B cell (primary cell): ENCODE results near the gene TMEM220. TPM values are rescaled to one million over a fixed set of nuclear protein-coding genes. Genes with fewer than 3 reads are reported as not detected.

Experiments used
- ATAC-seq: fragments of 200-7000 bp; cut with Tn5 transposase; one replicate; pipeline ENCODE4 v1.10.0; 2021; ENCODE audit warnings: low read depth, mild to moderate bottlenecking, moderate number of reproducible peaks, moderate library complexity
- CTCF ChIA-PET: fragments of 350-600 bp; sonication (Branson Sonifier 250); formaldehyde crosslinking; loops from one replicate; lab custom pipeline; 2021; ENCODE audit warnings: antibody characterized with exemption, inconsistent platforms; lab: Charles Lee
- POLR2A ChIA-PET: fragments of 350-600 bp; sonication (Branson Sonifier 250); formaldehyde crosslinking; loops from one replicate; lab custom pipeline; 2021; ENCODE audit warnings: antibody characterized with exemption; lab: Charles Lee
- DNase-seq: peaks from one replicate; pipeline ENCODE4 v3.0.0; 2013
- H2AFZ ChIP-seq: 2 replicates; pipeline ENCODE4 v1.6.1; 2012; ENCODE audit warnings: mild to moderate bottlenecking, low read depth, low read length; ENCODE audit not compliant: insufficient read depth, poor library complexity, severe bottlenecking
- H3K27ac ChIP-seq, 2 donors: 1 replicate in 1 of 2; 2 replicates in 1 of 2; pipeline ENCODE4 v1.5.1; 2012 to 2013; ENCODE audit warnings: low read length in 2 of 2, mild to moderate bottlenecking in 2 of 2, moderate library complexity in 1 of 2
- H3K27me3 ChIP-seq, 4 experiments: fragments of 200-600 bp in 1 of 4; sonication (generic) in 1 of 4; replicated peaks in 1 of 4; 1 replicate in 2 of 4; 2 replicates in 2 of 4; pipeline versions ENCODE4 v1.6.1 to v1.7.0; 2013 to 2016; ENCODE audit warnings: low read length in 3 of 4, mild to moderate bottlenecking in 2 of 4, mixed read lengths in 1 of 4, moderate library complexity in 1 of 4; ENCODE audit not compliant: insufficient read depth in 4 of 4, control insufficient read depth in 3 of 4; ENCODE audit errors: control extremely low read depth in 1 of 4
- H3K36me3 ChIP-seq, 2 experiments: replicated peaks in 1 of 2; 1 replicate in 1 of 2; 2 replicates in 1 of 2; pipeline versions ENCODE4 v1.6.1 to v1.7.1; 2013; ENCODE audit warnings: low read length in 1 of 2; ENCODE audit not compliant: insufficient read depth in 2 of 2, control insufficient read depth in 1 of 2; ENCODE audit errors: control extremely low read depth in 1 of 2, extremely low read depth in 1 of 2
- H3K4me1 ChIP-seq, 2 donors: fragments of 200-600 bp in 1 of 2; sonication (generic) in 1 of 2; 1 replicate in 1 of 2; 2 replicates in 1 of 2; pipeline versions ENCODE4 v1.5.1 to v1.6.1; 2013 to 2017; ENCODE audit warnings: low read length in 2 of 2; ENCODE audit not compliant: control insufficient read depth in 2 of 2, insufficient read depth in 2 of 2
- H3K4me2 ChIP-seq: replicated peaks from 2 replicates; pipeline ENCODE3; 2012; ENCODE audit warnings: mild to moderate bottlenecking, low read depth, low read length; ENCODE audit not compliant: poor library complexity, severe bottlenecking
- H3K4me3 ChIP-seq, 5 experiments: fragments of 200-600 bp in 1 of 5; sonication (generic) in 1 of 5; 1 replicate in 3 of 5; 2 replicates in 2 of 5; pipeline versions ENCODE4 v1.5.1 to v1.7.0; 2011 to 2016; ENCODE audit warnings: low read length in 4 of 5, mild to moderate bottlenecking in 4 of 5, low read depth in 2 of 5, control low read depth in 1 of 5, moderate library complexity in 1 of 5; ENCODE audit not compliant: insufficient read depth in 1 of 5; ENCODE audit errors: control extremely low read depth in 1 of 5, extremely low read depth in 1 of 5
- H3K79me2 ChIP-seq: fragments of 200-600 bp; sonication (generic); one replicate; pipeline ENCODE4 v1.6.0; 2016; ENCODE audit warnings: low read length; ENCODE audit not compliant: control insufficient read depth, insufficient read depth
- H3K9ac ChIP-seq: fragments of 200-600 bp; sonication (generic); 2 replicates; pipeline ENCODE4 v1.6.1; 2017; ENCODE audit warnings: mild to moderate bottlenecking, low read length, moderate library complexity
- H3K9me3 ChIP-seq, 3 donors: one replicate each; pipeline versions ENCODE4 v1.6.1 to v1.7.1; 2013; ENCODE audit warnings: low read length in 2 of 3; ENCODE audit not compliant: control insufficient read depth in 2 of 3, insufficient read depth in 1 of 3; ENCODE audit errors: control extremely low read depth in 1 of 3
- H4K20me1 ChIP-seq: 2 replicates; pipeline ENCODE4 v1.6.0; 2012; ENCODE audit warnings: mild to moderate bottlenecking, low read length; ENCODE audit not compliant: insufficient read depth, control insufficient read depth, poor library complexity, severe bottlenecking
- H3K27ac Mint-ChIP-seq: one replicate; pipeline ENCODE4 v1.8.0; 2021; ENCODE audit warnings: mixed read lengths
- H3K27me3 Mint-ChIP-seq: one replicate; pipeline ENCODE4 v1.8.0; 2021; ENCODE audit warnings: mixed read lengths
- H3K4me1 Mint-ChIP-seq: one replicate; pipeline ENCODE4 v1.8.0; 2021; ENCODE audit warnings: mixed read lengths
- H3K4me3 Mint-ChIP-seq: one replicate; pipeline ENCODE4 v1.8.0; 2021; ENCODE audit warnings: mixed read lengths
- H3K9me3 Mint-ChIP-seq: one replicate; pipeline ENCODE4 v1.8.0; 2022; ENCODE audit warnings: mixed read lengths; ENCODE audit not compliant: insufficient read depth
- EZH2 ChIP-seq: IDR thresholded peaks from 2 replicates; pipeline ENCODE4 v1.6.1; 2012; ENCODE audit warnings: borderline replicate concordance, low read depth, mild to moderate bottlenecking, moderate library complexity, low read length; ENCODE audit not compliant: insufficient read depth, poor library complexity, severe bottlenecking
- WGBS: methylation state at CpG from one replicate; pipeline ENCODE4 v1.1.5; 2013; ENCODE audit warnings: missing lambda C conversion rate; ENCODE audit not compliant: insufficient coverage; 5-methylcytosine and 5-hydroxymethylcytosine counted together
- intact Hi-C: fragments of 100-400 bp; cut with micrococcal nuclease; formaldehyde crosslinking; loops from one replicate; pipeline ENCODE4 v1.10.0; 2022
- polyA plus RNA-seq: library from polyadenylated mRNA; depleted of rRNA; stranded (reverse); fragments of >200 nt; gene quantifications from 2 replicates; pipeline ENCODE4 v1.2.3, GENCODE V29; 2012
- total RNA-seq, 2 donors: library from RNA; stranded (reverse); fragments of 120-200 nt in 1 of 2; gene quantifications; 1 replicate in 1 of 2; 2 replicates in 1 of 2; pipeline versions ENCODE4 v1.2.3 to v1.2.4, GENCODE V29; 2013 to 2022
- TF ChIP-seq, protein P1 (sequence below): fragments of 200-600 bp; IDR thresholded peaks from one replicate; pipeline ENCODE4 v1.8.0; 2022; ENCODE audit warnings: antibody characterized with exemption, mild to moderate bottlenecking

The TMEM220 gene
- total and polyA plus RNA-seq, 2 donors (not counting 1 experiment from before 2014, with no cell fraction given) = 2.9 to 7.4 TPM

- ChIA-PET POLR2A (no interaction called here), CTCF (no interaction called here)
- no peak overlapping the region for H3K4me2 ChIP-seq
- H3K9ac ChIP-seq = no peak overlapping the region
- no peak overlapping the region for H3K27ac Mint-ChIP-seq
- H3K4me3 ChIP-seq = no peak overlapping the region
- no peaks in the 10 kb centered on the region for H3K4me1 Mint-ChIP-seq
- DNase-seq (no peak), ATAC-seq (no peak)
- no peaks in the 10 kb centered on the region for H3K27me3 ChIP-seq
- no peaks in the 10 kb centered on the region for H3K36me3 ChIP-seq
- no peak overlapping the region for H2AFZ ChIP-seq
- intact Hi-C loops = no loop called here
- no peaks in the 10 kb centered on the region for H3K4me1 ChIP-seq
- no peaks in the 10 kb centered on the region for H4K20me1 ChIP-seq
- no peak overlapping the region for H3K27ac ChIP-seq
- H3K9me3 ChIP-seq = no peaks in the 10 kb centered on the region
- H3K27me3 Mint-ChIP-seq = no peaks in the 10 kb centered on the region
- no peak overlapping the region for H3K4me3 Mint-ChIP-seq
- no peaks in the 10 kb centered on the region for H3K79me2 ChIP-seq
- WGBS = no CpG with 5 or more reads among the region's 1 CpG
- no peaks in the 10 kb centered on the region for H3K9me3 Mint-ChIP-seq
- TF ChIP-seq, protein P1, sequence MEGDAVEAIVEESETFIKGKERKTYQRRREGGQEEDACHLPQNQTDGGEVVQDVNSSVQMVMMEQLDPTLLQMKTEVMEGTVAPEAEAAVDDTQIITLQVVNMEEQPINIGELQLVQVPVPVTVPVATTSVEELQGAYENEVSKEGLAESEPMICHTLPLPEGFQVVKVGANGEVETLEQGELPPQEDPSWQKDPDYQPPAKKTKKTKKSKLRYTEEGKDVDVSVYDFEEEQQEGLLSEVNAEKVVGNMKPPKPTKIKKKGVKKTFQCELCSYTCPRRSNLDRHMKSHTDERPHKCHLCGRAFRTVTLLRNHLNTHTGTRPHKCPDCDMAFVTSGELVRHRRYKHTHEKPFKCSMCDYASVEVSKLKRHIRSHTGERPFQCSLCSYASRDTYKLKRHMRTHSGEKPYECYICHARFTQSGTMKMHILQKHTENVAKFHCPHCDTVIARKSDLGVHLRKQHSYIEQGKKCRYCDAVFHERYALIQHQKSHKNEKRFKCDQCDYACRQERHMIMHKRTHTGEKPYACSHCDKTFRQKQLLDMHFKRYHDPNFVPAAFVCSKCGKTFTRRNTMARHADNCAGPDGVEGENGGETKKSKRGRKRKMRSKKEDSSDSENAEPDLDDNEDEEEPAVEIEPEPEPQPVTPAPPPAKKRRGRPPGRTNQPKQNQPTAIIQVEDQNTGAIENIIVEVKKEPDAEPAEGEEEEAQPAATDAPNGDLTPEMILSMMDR = no peak
- no peak for TF ChIP-seq EZH2
Observed at GRCh38 chr17:10718547-10718946, 11.3 kb downstream of the TMEM220 start.

DNA sequence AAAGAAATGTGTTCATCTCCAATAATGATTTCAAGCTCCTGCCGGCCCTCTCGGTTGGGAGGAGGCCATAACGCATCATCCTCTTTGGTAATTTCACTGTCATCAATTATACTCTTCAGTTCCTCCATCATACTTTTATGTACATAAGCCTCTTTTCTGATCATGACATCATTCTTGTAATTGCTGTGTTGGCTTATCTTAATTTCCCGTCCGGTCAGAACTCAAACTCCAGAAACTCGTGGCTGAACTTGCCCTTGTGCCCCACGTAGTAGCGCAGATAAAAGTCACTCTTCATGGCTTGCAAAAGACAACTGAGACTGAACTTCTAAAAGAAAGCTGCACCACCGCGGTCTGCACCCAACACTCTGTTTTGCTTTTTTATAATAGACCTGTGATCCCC, 13.6 kb downstream of the TMEM220 start:
- H3K4me1 ChIP-seq = no peaks in the 10 kb centered on the region
- H3K27me3 Mint-ChIP-seq = no peaks in the 10 kb centered on the region
- no peak for DNase-seq
- intact Hi-C loops = no loop called here
- H3K4me2 ChIP-seq = no peak overlapping the region
- H3K36me3 ChIP-seq = peaks cover 11 to 16% of the 10 kb centered on the region in 2 experiments
- POLR2A ChIA-PET = no interaction called here
- H3K4me3 Mint-ChIP-seq = no peak overlapping the region
- no peak overlapping the region for H2AFZ ChIP-seq
- no peaks in the 10 kb centered on the region for H3K9me3 Mint-ChIP-seq
- ATAC-seq = no peak
- CTCF ChIA-PET = no interaction called here
- no peaks in the 10 kb centered on the region for H3K4me1 Mint-ChIP-seq
- H3K4me3 ChIP-seq = no peak overlapping the region
- TF ChIP-seq, protein P1 = no peak
- TF ChIP-seq EZH2 = no peak
- H3K27me3 ChIP-seq = no peaks in the 10 kb centered on the region
- H3K9me3 ChIP-seq = no peaks in the 10 kb centered on the region
- H3K79me2 ChIP-seq = no peaks in the 10 kb centered on the region
- H4K20me1 ChIP-seq = no peaks in the 10 kb centered on the region
- no peak overlapping the region for H3K27ac Mint-ChIP-seq
- H3K9ac ChIP-seq = no peak overlapping the region
- no peak overlapping the region for H3K27ac ChIP-seq
- 98% methylated on average over 5 of the region's 10 CpGs for WGBS
